H9 (cell line): Measurements from ENCODE around the gene CASP4. TPM values are rescaled to one million over a fixed set of nuclear protein-coding genes. Genes with fewer than 3 reads are reported as not detected.

Experiments used
- DNase-seq: peaks from one replicate; pipeline ENCODE4 v3.0.0-alpha.2; 2017
- H2AFZ ChIP-seq: one replicate; pipeline ENCODE4 v1.6.1; 2013; ENCODE audit warnings: mild to moderate bottlenecking, low read length, control low read depth, moderate library complexity
- H2AK5ac ChIP-seq: 2 replicates; pipeline ENCODE4 v1.6.1; 2013; ENCODE audit warnings: low read length, control low read depth, mixed read lengths; ENCODE audit not compliant: insufficient read length
- H2BK120ac ChIP-seq: one replicate; pipeline ENCODE4 v1.6.1; 2013; ENCODE audit warnings: low read depth, mild to moderate bottlenecking, low read length, control low read depth, inconsistent platforms; ENCODE audit not compliant: poor library complexity, severe bottlenecking
- H2BK12ac ChIP-seq: 2 replicates; pipeline ENCODE4 v1.6.1; 2013; ENCODE audit warnings: low read length, control low read depth, mixed read lengths, low read depth; ENCODE audit not compliant: insufficient read length
- H2BK15ac ChIP-seq: 2 replicates; pipeline ENCODE4 v1.6.1; 2013; ENCODE audit warnings: low read depth, low read length, control low read depth
- H2BK20ac ChIP-seq: one replicate; pipeline ENCODE4 v1.6.1; 2013; ENCODE audit warnings: low read depth, mild to moderate bottlenecking, low read length, control low read depth, inconsistent platforms; ENCODE audit not compliant: poor library complexity, severe bottlenecking
- H2BK5ac ChIP-seq: 2 replicates; pipeline ENCODE4 v1.6.1; 2013; ENCODE audit warnings: low read length, control low read depth, mixed read lengths; ENCODE audit not compliant: insufficient read length
- H3K14ac ChIP-seq: 2 replicates; pipeline ENCODE4 v1.6.1; 2013; ENCODE audit warnings: low read length, control low read depth; ENCODE audit not compliant: insufficient read depth
- H3K18ac ChIP-seq: 2 replicates; pipeline ENCODE4 v1.6.1; 2013; ENCODE audit warnings: low read depth, mild to moderate bottlenecking, mixed read lengths, low read length, control low read depth; ENCODE audit not compliant: insufficient read length
- H3K23ac ChIP-seq: 2 replicates; pipeline ENCODE4 v1.6.1; 2013; ENCODE audit warnings: low read length, control low read depth, mixed read lengths, low read depth; ENCODE audit not compliant: insufficient read length
- H3K23me2 ChIP-seq: 2 replicates; pipeline ENCODE4 v1.6.1; 2013; ENCODE audit warnings: low read depth, mild to moderate bottlenecking, mixed read lengths, low read length, control low read depth; ENCODE audit not compliant: insufficient read length, poor library complexity, severe bottlenecking
- H3K27ac ChIP-seq: 2 replicates; pipeline ENCODE4 v1.5.1; 2013; ENCODE audit warnings: low read length, control low read depth, mixed read lengths, low read depth; ENCODE audit not compliant: insufficient read length
- H3K27me3 ChIP-seq: 2 replicates; pipeline ENCODE4 v1.6.1; 2013; ENCODE audit warnings: low read length, control low read depth, inconsistent platforms; ENCODE audit not compliant: insufficient read depth
- H3K4ac ChIP-seq: 2 replicates; pipeline ENCODE4 v1.6.1; 2013; ENCODE audit warnings: low read depth, mild to moderate bottlenecking, control low read depth, inconsistent platforms, low read length, moderate library complexity
- H3K4me1 ChIP-seq: 2 replicates; pipeline ENCODE4 v1.6.1; 2013; ENCODE audit warnings: low read length, control low read depth, inconsistent platforms; ENCODE audit not compliant: insufficient read depth
- H3K4me2 ChIP-seq: 2 replicates; pipeline ENCODE4 v1.6.1; 2013; ENCODE audit warnings: low read length, control low read depth, mixed read lengths; ENCODE audit not compliant: insufficient read length, insufficient read depth
- H3K56ac ChIP-seq: 2 replicates; pipeline ENCODE4 v1.6.1; 2013; ENCODE audit warnings: low read depth, mild to moderate bottlenecking, mixed read lengths, low read length, control low read depth; ENCODE audit not compliant: insufficient read length
- H3K79me1 ChIP-seq: 2 replicates; pipeline ENCODE4 v1.6.1; 2013; ENCODE audit warnings: low read depth, mild to moderate bottlenecking, moderate library complexity, low read length, control low read depth, inconsistent platforms; ENCODE audit not compliant: insufficient read depth, poor library complexity, severe bottlenecking
- H3K79me2 ChIP-seq: 2 replicates; pipeline ENCODE4 v1.6.1; 2013; ENCODE audit warnings: low read length, control low read depth, inconsistent platforms; ENCODE audit not compliant: insufficient read depth
- H3K9ac ChIP-seq: 2 replicates; pipeline ENCODE4 v1.6.1; 2013; ENCODE audit warnings: low read length, control low read depth, mixed read lengths; ENCODE audit not compliant: insufficient read length; ENCODE audit errors: extremely low read depth
- H3K9me3 ChIP-seq: one replicate; pipeline ENCODE4 v1.6.1; 2013; ENCODE audit warnings: low read depth, low read length, inconsistent platforms; ENCODE audit not compliant: control insufficient read depth
- H3T11ph ChIP-seq: one replicate; pipeline ENCODE4 v1.6.1; 2013; ENCODE audit warnings: mild to moderate bottlenecking, low read length, control low read depth, inconsistent platforms
- H4K20me1 ChIP-seq: one replicate; pipeline ENCODE4 v1.6.1; 2013; ENCODE audit not compliant: control insufficient read depth, insufficient read length, insufficient read depth
- H4K5ac ChIP-seq: 2 replicates; pipeline ENCODE4 v1.6.1; 2013; ENCODE audit warnings: low read depth, mild to moderate bottlenecking, mixed read lengths, low read length, control low read depth; ENCODE audit not compliant: insufficient read length
- H4K8ac ChIP-seq: replicated peaks from 2 replicates; pipeline ENCODE4 v1.6.1; 2013; ENCODE audit warnings: low read length, control low read depth, mixed read lengths, low read depth; ENCODE audit not compliant: insufficient read length
- H4K91ac ChIP-seq: 2 replicates; pipeline ENCODE4 v1.6.1; 2013; ENCODE audit warnings: low read depth, mild to moderate bottlenecking, moderate library complexity, mixed read lengths, low read length, control low read depth; ENCODE audit not compliant: insufficient read length
- H3K27ac Mint-ChIP-seq, 3 experiments: 2 replicates in 2 of 3; 3 replicates in 1 of 3; pipeline ENCODE4 v1.8.0; 2020 to 2021; ENCODE audit warnings: mixed read lengths in 3 of 3, mild to moderate bottlenecking in 1 of 3, moderate library complexity in 1 of 3
- H3K27me3 Mint-ChIP-seq: 2 replicates; pipeline ENCODE4 v1.8.0; 2021; ENCODE audit warnings: low read depth, mild to moderate bottlenecking, moderate library complexity, mixed read lengths
- H3K36me3 Mint-ChIP-seq, 3 experiments: 2 replicates in 2 of 3; 3 replicates in 1 of 3; pipeline ENCODE4 v1.8.0; 2020 to 2021; ENCODE audit warnings: low read depth in 3 of 3, mixed read lengths in 3 of 3; ENCODE audit not compliant: insufficient read depth in 1 of 3
- H3K4me1 Mint-ChIP-seq, 2 experiments: 2 replicates each; pipeline ENCODE4 v1.8.0; 2020; ENCODE audit warnings: mixed read lengths in 2 of 2
- H3K4me3 Mint-ChIP-seq, 2 experiments: 2 replicates in 1 of 2; 3 replicates in 1 of 2; pipeline ENCODE4 v1.8.0; 2020 to 2021; ENCODE audit warnings: mild to moderate bottlenecking in 2 of 2, mixed read lengths in 2 of 2, moderate library complexity in 1 of 2
- H3K9me3 Mint-ChIP-seq, 2 experiments: 2 replicates in 1 of 2; 3 replicates in 1 of 2; pipeline ENCODE4 v1.8.0; 2020; ENCODE audit warnings: mild to moderate bottlenecking in 2 of 2, mixed read lengths in 2 of 2, moderate library complexity in 1 of 2
- CTCF ChIP-seq: fragments of 200-600 bp; sonication (generic); conservative IDR thresholded peaks from 3 replicates; pipeline ENCODE4 v1.8.0; 2021; ENCODE audit warnings: antibody characterized with exemption, mild to moderate bottlenecking
- total RNA-seq: library from RNA; stranded (reverse); gene quantifications from 2 replicates; pipeline ENCODE4 v1.2.1, GENCODE V29; 2021

CASP4 gene
- total RNA-seq, 1 experiment from 2014 or later, result not detected

GRCh38 chr11:104970756-104971155, 2.4 kb upstream of the CASP4 start:
- Histone ChIP-seq H3K23ac (no peak overlapping the region), H3K4me2 (no peak overlapping the region), H2BK5ac (no peak overlapping the region), H2AFZ (no peak overlapping the region), H4K20me1 (no peaks in the 10 kb centered on the region), H2BK15ac (no peak overlapping the region), H4K8ac (no peak overlapping the region), H2BK12ac (no peak overlapping the region), H4K5ac (no peak overlapping the region), H3K27ac (no peak overlapping the region), H3K9me3 (peaks cover 10% of the 10 kb centered on the region), H4K91ac (no peak overlapping the region), H3K23me2 (no peaks in the 10 kb centered on the region), H3K79me2 (no peaks in the 10 kb centered on the region), H3K56ac (no peak overlapping the region), H2BK120ac (no peak overlapping the region), H3K4ac (no peak overlapping the region), H3K27me3 (no peaks in the 10 kb centered on the region), H2BK20ac (no peak overlapping the region), H3K9ac (no peak overlapping the region), H3K18ac (no peak overlapping the region), H3K4me1 (no peaks in the 10 kb centered on the region), H3K14ac (no peak overlapping the region), H3T11ph (no peak overlapping the region), H3K79me1 (no peaks in the 10 kb centered on the region), H2AK5ac (no peak overlapping the region)
- Mint-ChIP-seq H3K27ac (no peak overlapping the region), H3K27me3 (no peaks in the 10 kb centered on the region), H3K36me3 (peaks cover 21 to 47% (median 23%) of the 10 kb centered on the region in 3 experiments), H3K4me3 (no peak overlapping the region), H3K4me1 (peaks cover 11 to 14% of the 10 kb centered on the region in 2 experiments), H3K9me3 (peaks cover 30 to 42% of the 10 kb centered on the region in 2 experiments)
- no peak for TF ChIP-seq CTCF
- DNase-seq, result no peak
